HuH-7 (cell line): ENCODE measurements around the gene AGBL2.
A peak's percentile ranks its signal among the peaks of the same experiment; 100 is the strongest.
"Not testable (repeated sequence)": the region's sequence is repeated elsewhere in the genome, so short reads cannot be mapped to it uniquely, and the experiment has no call there.

Experiments
- DNase-seq: peaks from one replicate; pipeline ENCODE4 v3.0.0; 2011; ENCODE audit warnings: low spot score

AGBL2 gene

GRCh38 chr11:47715082-47715669 is at the start of gene AGBL2:
TSS of gene AGBL2 (minus strand) at chr11:47715369. CDS start at chr11:47714650, 719 bp downstream.
- peak; percentile 74 for DNase-seq

DNA sequence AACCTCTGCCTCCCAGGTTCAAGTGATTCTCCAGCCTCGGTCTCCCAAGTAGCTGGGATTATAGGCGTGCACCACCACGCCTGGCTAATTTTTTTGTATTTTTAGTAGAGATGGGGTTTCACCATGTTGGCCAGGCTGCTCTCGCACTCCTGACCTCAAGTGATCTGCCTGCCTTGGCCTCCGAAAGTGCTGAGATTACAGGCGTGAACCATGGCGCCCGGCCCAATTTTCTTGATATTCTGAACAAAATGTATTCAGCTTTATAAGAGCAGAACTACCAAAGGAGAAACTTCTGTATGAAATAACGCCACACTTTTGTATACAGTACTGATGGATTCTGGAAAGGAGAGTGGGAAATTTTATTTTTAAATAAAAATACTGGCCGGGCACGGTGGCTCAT is 44.1 kb upstream of the AGBL2 start:
- DNase-seq = not testable (repeated sequence)

GRCh38 chr11:47756208-47756607 is 41.0 kb upstream of the AGBL2 start:
- no peak for DNase-seq

DNA sequence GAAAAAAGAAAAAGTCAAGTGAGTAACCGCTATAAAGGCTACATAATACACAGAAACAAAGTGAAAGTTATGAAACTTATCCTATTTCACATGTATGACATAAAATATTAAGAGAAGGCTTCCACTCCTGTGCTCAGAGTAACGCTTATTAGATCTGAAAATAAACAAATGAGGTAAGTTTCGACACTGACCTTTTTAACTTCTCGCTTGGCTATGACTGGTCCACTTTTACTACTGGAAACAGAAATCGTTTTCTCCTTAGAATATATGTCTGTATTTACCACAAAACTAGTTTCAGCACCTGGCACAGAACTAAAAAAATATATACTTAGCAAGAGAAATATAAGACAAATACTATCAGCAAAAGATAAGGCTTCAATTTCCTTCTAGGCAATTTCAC is 35.6 kb upstream of the AGBL2 start:
- DNase-seq = no peak

DNA sequence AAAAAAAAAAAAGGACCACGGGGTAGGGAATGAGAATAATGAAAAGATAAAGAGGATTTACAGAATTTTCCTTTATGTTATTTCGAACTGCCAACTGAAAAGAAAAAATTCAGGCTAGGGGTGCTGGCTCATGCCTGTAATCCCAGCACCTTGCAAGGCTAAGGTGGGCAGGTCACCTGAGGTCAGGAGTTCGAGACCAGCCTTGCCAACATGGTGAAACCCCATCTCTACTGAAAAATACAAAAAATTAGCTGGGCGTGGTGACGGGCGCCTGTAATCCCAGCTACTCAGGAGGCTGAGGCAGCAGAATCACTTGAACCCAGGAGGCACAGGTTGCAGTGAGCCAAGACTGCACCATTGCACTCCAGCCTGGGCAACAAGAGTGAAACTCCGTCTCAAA is 27.3 kb upstream of the AGBL2 start:
- not testable (repeated sequence) for DNase-seq

GRCh38 chr11:47737817-47738216 is 22.6 kb upstream of the AGBL2 start:
- DNase-seq = not testable (repeated sequence)

GRCh38 chr11:47732271-47732670 is 17.1 kb upstream of the AGBL2 start:
- no peak for DNase-seq

DNA sequence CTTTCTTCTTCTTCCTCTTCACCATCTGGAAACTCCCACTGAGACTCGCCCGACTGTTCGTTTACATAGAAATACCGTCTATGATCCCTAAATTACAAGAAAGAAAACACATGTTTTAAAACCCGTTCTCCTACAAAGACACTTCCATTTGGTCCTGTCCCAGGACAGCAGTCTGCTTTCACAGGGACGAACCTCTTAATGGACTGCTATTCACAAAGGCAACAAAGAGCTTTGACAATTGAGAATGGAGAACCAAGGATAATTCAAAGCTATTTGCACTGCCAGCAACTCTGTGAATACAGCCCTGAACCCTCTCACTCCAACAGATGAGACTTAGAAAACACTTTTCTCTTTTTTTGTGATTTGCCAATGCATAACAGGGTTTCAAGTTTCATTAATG is 16.3 kb upstream of the AGBL2 start:
- DNase-seq = no peak

DNA sequence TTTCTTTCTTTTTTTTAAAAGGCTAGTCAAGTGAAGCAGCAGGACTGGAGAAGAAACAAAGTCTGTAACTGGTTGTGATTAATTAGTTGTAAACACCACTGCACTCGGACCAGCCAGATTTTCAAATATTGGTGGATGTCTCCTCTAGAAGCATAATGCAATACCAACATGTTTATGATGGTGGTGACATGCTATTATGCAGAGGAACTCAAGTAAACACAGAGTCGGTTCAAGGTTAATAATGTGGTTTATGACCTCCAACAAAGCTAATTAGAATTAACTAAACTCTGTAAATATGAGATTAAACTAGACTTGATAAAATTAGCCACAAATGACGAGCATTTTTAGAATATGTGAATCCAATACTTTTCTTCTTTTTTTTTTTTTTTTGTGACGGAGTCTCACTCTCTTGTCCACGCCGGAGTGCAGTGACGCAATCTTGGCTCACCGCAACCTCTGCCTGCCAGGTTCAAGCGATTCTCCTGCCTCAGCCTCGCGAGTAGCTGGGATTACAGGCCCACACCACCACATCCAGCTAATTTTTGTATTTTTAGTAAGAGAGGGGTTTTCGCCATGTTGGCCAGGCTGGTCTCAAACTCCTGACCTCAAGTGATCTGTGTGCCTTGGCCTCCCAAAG is 11.8 kb upstream of the AGBL2 start:
- DNase-seq = no peak

DNA sequence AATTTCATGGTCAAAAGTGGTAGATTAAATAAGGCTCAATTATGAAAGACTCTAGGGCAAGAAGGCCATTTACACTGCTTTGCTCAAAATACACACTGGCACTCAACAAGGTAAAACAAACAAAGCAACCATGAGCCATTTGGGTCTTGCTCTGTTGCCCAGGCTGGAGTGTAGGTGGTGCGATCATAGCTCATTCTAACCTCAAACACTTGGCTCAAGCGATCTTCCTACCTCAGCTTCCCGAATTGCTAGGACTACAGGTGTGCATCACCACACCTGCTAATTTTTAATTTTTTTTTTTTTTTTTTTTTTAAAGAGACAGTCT is 10.9 kb upstream of the AGBL2 start:
- DNase-seq = no peak

DNA sequence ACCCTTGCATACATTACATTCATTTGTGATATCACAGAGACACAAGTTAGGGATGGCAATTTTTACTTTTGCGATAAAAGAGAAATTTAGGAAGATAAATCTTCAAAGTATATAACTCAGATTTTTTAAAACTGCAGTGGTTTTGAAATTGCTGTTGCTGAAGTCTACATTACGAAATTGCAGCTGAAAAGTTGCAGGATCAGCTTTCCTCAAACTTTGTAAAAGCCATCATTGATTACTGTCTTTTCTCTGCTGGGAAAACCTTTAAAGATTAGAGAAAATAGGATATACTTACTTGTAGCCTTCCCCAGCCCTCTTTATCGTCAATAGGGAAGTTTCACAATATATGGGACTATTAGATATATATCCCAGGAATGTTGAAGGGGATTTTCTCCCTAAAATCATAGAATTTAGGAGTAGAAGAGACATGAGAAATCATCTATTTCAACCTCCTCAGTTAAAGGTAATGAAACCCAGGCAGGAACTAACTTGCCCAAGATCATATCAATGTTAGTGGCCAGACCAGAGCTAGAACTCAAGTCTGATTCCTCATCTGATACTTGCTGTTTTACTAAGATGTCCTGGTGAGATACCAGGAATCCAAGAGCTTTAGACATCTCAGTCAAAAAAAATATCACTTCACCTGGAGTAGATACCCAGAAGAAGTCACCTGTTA is 10.4 kb upstream of the AGBL2 start:
- DNase-seq = no peak

DNA sequence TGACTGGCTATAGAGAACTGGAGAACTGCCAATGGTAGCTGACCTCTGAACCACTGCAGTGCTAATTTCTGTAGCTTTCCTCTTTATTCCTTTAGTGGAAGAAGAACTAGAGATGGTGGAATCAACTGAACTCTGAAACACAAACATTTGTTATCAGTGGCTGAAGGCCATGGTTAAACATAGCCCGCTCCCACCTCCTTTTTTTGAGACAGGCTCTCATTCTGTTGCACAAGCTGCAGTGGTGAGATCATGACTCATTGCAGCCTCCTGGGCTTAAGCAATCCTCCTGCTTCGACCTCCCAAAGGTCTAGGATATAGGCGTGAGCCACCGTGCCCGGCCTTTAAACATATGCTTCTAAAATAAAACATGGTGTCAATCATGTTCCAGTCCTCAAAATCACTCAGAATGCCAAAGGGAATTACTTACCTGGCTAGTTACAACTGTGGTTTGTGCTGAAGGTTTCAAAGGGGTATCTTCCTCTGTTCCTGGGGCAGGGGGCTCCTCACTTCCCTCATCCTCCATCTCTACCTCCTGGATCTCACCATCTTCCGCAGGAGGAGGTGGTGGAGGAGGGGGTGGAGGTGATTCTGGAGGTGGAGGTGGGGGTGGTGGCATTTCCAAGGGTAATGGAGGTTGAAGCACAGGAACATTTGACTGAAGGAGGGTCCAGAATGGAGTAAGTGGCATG is 9.0 kb upstream of the AGBL2 start:
- peak; percentile 78 for DNase-seq

DNA sequence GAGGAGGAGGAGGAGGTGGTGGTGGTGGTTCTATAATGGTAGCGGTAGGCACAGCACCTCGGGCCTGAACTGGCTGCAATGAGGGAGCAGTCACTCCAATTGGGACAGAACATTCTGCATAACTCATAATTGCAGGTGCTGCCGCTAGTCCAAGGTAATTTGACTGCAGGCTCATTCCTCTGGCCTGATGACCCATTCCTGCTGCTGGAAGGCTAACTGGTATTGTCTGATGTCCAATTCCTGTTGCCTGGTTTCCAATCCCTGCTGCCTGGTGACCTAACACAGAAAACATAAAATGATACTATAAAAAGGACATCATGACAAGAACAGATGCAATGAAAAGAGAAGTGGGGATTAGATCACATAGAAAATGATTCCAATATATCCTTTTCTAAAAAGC is 7.9 kb upstream of the AGBL2 start:
- DNase-seq = no peak

DNA sequence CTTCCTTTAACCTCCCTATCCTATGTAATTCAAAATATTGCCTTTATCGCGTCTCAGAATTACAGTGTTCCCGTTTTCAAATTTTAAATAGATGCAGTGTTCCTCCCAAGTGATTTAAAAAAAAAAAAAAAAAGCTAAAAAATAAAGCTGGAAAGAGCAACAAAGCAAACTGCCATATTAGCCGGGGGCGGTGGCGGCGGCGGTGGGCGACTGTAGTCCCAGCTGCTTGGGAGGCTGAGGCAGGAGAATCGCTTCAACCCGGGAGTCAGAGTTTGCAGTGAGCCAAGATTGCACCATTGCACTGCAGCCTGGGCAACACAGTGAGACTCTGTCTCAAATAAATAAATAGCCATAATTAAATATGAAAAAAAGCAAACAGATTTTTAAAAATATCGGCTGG is 5.5 kb upstream of the AGBL2 start:
- no peak for DNase-seq

GRCh38 chr11:47716692-47717091 is 1.5 kb upstream of the AGBL2 start:
- no peak for DNase-seq

DNA sequence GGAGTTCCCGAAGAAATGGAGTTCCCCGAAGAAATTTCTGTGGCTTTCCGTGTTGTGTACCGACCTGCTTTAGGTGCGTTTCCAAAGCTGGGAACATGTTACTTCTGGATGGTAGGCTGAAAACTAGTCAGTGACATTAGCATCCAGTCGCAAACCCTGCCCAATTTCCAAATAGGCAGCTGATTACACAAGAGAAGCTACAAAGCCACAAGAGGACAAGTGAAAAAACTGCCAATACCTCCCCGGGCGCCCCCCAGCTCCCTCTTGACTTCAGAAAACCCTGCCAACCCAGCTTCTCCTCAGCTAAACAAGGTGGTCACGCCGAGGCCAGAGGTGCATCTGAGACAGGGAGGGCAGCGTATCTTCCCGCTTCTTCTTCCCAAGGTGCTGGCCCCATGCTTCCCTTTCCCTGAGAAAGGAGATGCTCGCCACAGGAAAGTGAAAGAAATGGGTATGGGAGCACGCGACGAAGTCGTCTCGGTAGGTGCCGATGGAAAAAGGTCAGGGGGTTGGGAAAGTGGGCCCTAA is 551 bp downstream of the AGBL2 start:
- DNase-seq = no peak

DNA sequence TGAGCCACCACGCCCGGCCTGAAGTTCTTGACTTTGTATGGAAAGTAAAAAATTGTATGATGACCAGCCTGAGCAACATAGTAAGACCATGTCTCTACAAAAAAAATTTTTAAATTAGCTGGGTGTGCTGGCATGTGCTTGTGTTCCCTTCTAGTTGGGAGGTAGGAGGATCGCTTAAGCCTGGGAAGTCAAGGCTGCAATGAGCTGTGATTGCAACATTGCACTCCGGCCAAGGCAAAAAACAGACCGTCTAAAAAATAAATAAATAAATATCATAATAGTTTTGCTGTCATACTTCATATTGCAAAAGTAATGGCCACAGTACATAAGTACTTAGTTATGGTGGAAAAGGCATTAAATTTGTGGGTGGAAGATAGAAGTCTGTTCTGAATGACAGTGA is 3.4 kb downstream of the AGBL2 start:
- no peak for DNase-seq

DNA sequence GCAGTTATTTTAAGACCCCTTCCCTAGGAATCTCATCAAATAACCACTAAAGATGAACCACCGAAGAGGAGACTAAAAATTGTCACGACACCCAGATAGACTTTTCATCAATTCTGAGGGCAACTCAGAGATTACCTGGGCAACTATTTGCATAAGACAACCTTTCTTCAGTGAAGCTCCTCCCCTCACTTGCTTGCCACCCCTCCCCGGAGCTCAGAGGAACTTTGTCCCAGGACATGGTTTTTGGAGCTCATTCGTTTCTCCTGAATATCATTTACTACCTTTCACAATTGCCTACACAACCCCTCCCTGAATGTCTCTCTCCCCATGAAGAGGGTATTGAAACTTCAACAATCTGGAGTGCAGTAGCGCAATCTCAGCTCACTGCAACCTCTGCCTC is 3.9 kb downstream of the AGBL2 start:
- DNase-seq = no peak

DNA sequence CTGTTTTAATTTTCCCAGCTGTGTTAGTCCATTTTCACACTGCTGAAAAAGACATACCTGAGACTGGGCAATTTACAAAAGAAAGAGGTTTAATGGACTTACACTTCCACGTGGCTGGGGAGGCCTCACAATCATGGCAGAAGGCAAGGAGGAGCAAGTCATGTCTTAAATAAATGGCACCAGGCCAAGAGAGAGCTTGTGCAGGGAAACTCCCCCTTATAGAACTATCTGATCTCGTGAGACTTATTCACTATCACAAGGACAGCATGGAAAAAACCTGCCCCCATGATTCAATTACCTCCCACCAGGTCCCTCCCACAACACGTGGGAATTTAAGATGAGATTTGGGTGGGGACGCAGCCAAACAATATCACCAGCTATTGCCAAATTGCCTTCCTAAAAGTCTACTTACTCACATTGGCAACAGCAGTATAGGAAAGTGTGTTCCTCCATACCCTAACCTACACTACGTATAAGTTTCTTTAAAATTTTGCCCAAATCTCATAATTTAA is 7.8 kb downstream of the AGBL2 start:
- DNase-seq = not testable (repeated sequence)

DNA sequence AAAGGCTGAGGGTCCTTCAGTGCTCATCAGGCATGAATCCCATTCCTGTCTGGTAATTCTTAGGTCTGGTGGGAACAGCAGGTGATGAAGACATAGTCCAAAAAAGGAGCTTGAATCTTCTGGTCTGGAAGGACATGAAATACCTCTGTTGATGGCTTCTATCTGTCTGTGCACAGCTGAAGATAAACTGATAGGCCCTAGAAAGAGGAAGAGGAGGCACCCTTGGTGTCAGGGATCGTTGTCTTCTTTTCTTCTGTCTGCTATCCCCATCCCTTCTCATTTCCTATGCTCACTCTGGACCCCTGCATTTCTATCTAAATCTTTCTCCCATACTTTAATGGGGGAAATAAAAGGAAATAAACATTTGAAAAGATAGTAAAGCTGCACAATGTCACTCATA is 9.4 kb downstream of the AGBL2 start:
- DNase-seq = no peak

GRCh38 chr11:47691979-47692378 is 23.2 kb downstream of the AGBL2 start:
- DNase-seq = no peak

DNA sequence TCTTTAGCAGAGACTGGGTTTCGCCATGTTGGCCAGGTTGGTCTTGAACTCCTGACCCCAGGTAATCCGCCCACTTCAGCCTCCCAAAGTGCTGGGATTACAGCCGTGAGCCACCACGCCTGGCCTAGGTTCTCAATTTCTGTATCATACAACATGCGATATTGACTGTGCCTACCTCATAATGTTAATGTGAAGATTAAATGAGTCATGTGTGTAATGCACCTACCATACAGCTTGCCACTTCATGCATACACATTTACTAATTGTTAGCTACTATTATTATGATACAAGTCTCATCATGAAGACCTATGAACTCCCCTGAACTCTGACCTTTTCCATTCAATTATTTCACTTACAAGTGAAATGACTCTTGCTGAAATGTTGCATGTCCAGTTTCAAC is 25.7 kb downstream of the AGBL2 start:
- DNase-seq = no peak

GRCh38 chr11:47688991-47689390 is 26.2 kb downstream of the AGBL2 start:
- DNase-seq = no peak
